ENCODE data around the gene NPC1.
A peak's percentile ranks its signal among the peaks of the same experiment; 100 is the strongest.
"Not testable (repeated sequence)": the region's sequence is repeated elsewhere in the genome, so short reads cannot be mapped to it uniquely, and the experiment has no call there.

NPC1 gene

DNA sequence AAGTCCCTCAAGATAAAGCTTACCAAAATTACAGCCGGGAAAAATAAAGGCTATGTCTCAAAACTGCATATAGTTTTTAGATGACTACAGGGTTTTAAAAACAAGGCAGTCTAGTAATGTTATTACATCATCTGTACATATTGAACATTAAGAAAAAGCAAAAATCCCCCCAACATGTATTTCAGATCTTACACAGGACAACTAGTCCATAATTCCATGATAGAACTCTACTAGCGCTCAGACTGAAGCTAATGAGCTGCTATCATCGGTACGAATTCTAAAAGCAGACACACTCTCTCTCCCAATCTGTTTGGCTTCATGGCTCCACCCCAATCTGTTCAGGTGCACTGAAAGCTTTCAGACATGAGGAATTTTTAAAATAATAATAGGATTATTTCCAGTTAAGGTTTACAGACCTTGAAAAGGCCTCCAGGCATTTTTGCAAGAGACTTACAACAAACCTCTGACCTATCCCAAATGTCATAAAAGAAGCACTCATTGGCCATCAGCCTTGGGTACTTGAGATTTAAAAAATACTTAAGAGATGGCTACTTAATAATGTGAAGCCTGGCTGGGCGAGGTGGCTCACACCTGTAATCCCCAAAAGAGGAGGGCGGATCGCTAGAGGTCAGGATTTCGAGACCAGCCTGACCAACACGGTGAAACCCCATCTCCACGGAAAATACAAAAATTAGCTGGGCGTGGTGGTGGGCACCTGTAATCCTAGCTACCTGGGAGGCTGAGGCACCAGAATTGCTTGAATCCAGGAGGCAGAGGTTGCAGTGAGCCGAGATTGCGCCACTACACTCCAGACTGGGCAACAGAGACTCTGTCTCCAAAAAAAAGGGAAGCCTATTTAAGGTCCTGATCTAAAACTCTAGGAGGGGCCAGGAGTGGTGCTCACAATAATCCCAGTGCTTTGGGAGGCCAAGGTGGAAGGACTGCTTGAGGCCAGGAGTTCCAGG lies 2.0 kb downstream of the NPC1 start:
- no peaks in the 10 kb centered on the region for H3K36me3 ChIP-seq (ENCODE audit: insufficient read depth, low read depth, low read length)
- H3K4me1 ChIP-seq (ENCODE audit: insufficient read depth, low read length), result peaks cover 6% of the 10 kb centered on the region; the same call in 1 of the 2 replicates
- no peaks in the 10 kb centered on the region for H3K9me3 ChIP-seq (ENCODE audit: insufficient read depth, low read depth, low read length)
- H3K4me3 ChIP-seq (ENCODE audit: low read length), result peak overlapping the region; percentile 14; the same call in 1 of the 2 replicates
- no peak overlapping the region for H3K27ac ChIP-seq (ENCODE audit: low read length)
- peaks cover 9% of the 10 kb centered on the region; the same call in 1 of the 2 replicates for H3K27me3 ChIP-seq (ENCODE audit: insufficient read depth, low read length)
- H3K9ac ChIP-seq (ENCODE audit: low read depth, low read length), result peak overlapping the region; percentile 39; the same call in 1 of the 2 replicates

DNA sequence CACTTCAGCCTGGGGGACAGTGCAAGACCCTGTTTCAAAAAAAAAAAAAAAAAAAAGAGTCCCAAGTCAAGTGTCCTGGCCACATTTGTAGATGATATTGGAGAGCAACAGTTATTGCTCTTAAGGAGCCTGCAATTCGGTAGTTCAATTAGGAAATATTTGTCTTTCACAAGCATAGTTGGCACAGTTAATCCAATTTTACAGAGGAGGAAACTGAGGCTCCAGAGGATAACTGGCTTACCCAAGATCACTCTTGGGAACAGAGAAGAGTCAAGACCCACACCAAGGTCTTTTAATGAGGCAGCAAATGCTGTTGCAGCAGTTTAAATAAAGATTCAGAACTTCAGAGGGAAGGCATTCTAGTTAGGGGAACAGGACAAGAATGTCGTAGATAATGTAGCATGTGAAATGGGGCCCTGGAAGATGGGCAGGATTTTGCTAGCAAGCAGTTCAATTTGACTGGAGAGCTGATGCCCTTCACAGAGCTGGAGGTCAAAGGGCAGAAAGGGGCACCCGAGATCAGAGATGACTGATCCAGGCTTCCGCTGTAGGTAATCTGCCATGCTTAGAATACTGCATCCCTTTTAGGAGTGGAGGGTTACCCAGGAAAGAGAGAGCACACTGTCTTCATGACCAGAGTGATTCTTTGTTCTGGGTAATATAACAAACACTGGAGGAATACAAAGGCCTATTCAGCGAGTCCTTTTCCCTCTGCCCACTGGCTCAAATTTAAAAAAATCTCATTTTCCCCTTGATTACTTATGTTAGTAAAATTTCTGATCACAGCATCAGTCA lies 3.0 kb downstream of the NPC1 start:
- Histone ChIP-seq H3K9ac (ENCODE audit: low read depth, low read length) (no peak overlapping the region), H3K4me1 (ENCODE audit: insufficient read depth, low read length) (peaks cover 6% of the 10 kb centered on the region; the same call in 1 of the 2 replicates), H3K4me3 (ENCODE audit: low read length) (no peak overlapping the region), H3K27me3 (ENCODE audit: insufficient read depth, low read length) (peaks cover 9% of the 10 kb centered on the region; the same call in 1 of the 2 replicates), H3K36me3 (ENCODE audit: insufficient read depth, low read depth, low read length) (no peaks in the 10 kb centered on the region), H3K27ac (ENCODE audit: low read length) (no peak overlapping the region), H3K9me3 (ENCODE audit: insufficient read depth, low read depth, low read length) (no peaks in the 10 kb centered on the region)

DNA sequence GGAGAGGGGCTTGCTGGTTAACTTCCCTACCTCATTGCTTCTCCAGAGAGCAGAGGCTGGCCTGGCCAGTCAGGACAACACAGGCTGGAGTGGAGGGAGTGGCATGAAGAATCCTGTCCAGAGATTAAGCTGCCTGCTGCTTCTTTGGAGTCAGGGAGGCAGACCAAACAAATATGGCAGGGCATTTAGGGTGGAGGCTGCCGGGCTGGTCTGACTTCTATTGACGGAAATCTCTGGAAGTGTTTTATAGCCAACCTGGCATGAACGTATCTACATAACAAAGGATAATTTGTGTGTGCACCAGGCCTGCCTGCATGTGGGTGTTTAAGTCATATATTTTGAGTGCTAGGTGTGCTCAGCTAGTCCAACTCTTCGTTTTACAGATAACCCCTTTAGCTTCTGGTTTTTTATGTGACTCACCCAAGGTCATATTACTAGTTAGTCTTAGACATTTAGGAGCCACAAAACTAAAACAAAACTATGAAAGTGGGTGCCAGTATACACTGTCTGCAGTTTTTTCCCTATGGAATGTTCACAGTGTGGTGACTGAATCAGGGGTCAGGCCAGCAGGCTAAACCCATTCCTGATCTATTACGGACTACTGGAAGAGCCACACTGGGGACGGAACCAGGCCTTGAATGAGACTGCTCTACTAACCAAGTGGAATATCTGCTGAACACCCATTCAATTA lies 5.5 kb downstream of the NPC1 start:
- H3K4me3 ChIP-seq (ENCODE audit: low read length), result no peak overlapping the region
- H3K27me3 ChIP-seq (ENCODE audit: insufficient read depth, low read length), result no peaks in the 10 kb centered on the region
- peaks cover 6% of the 10 kb centered on the region; the same call in 1 of the 2 replicates for H3K4me1 ChIP-seq (ENCODE audit: insufficient read depth, low read length)
- H3K36me3 ChIP-seq (ENCODE audit: insufficient read depth, low read depth, low read length), result 0 out of 2 replicates have a peak, but pooled peaks cover 5% of the 10 kb centered on the region
- no peaks in the 10 kb centered on the region for H3K9me3 ChIP-seq (ENCODE audit: insufficient read depth, low read depth, low read length)
- H3K9ac ChIP-seq (ENCODE audit: low read depth, low read length), result no peak overlapping the region
- H3K27ac ChIP-seq (ENCODE audit: low read length), result no peak overlapping the region

DNA sequence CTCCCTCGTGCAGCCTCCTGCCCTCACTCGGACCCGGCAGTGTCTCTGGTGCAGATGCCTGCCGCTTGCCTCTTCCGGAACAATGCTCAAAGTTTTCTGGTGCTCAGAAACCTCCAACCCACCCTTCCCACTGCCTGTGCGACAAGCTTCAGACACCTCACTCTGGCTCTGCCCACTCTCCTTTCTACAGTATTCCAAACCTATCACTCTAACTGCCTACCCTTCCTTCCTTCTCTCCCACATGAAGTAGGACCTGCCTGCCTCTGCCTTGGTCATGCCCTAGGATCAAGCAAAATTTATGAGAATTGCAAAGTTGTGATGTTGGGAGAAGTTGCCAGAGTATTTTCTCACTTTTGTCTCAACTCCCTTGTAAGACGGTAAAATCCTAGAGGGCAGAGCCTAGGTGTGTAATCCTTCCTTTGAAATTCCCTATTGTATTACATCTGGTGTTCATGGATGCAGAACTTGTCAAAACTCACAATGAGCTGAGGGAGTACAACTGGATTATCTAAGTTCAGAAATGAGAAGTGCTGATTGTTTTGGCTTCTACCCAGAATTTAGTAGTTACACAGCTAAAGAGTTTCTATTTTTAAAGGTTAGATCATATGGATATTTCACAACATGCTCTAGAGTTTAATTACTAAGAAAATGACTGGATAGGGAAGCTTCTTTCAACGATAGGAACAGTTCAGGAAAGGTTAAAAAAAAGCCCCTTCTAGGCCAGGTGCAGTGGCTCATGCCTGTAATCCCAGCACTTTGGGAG lies 7.2 kb downstream of the NPC1 start:
- Histone ChIP-seq H3K9me3 (ENCODE audit: insufficient read depth, low read depth, low read length) (no peaks in the 10 kb centered on the region), H3K36me3 (ENCODE audit: insufficient read depth, low read depth, low read length) (peaks cover 12% of the 10 kb centered on the region; the same call in 1 of the 2 replicates), H3K9ac (ENCODE audit: low read depth, low read length) (no peak overlapping the region), H3K27me3 (ENCODE audit: insufficient read depth, low read length) (no peaks in the 10 kb centered on the region), H3K27ac (ENCODE audit: low read length) (no peak overlapping the region), H3K4me1 (ENCODE audit: insufficient read depth, low read length) (peaks cover 10% of the 10 kb centered on the region), H3K4me3 (ENCODE audit: low read length) (no peak overlapping the region)

- Histone ChIP-seq H3K27me3 (ENCODE audit: insufficient read depth, low read length) (no peaks in the 10 kb centered on the region), H3K4me1 (ENCODE audit: insufficient read depth, low read length) (peaks cover 9% of the 10 kb centered on the region), H3K36me3 (ENCODE audit: insufficient read depth, low read depth, low read length) (peaks cover 15% of the 10 kb centered on the region; the same call in 1 of the 2 replicates), H3K4me3 (ENCODE audit: low read length) (no peak overlapping the region), H3K9me3 (ENCODE audit: insufficient read depth, low read depth, low read length) (no peaks in the 10 kb centered on the region), H3K27ac (ENCODE audit: low read length) (no peak overlapping the region), H3K9ac (ENCODE audit: low read depth, low read length) (no peak overlapping the region)
These were observed 8.1 kb downstream of the NPC1 start for GRCh38 chr18:23578067-23578701.

- H3K9ac ChIP-seq (ENCODE audit: low read depth, low read length); H3K4me1 ChIP-seq (ENCODE audit: insufficient read depth, low read length); H3K9me3 ChIP-seq (ENCODE audit: insufficient read depth, low read depth, low read length); H3K4me3 ChIP-seq (ENCODE audit: low read length); H3K27me3 ChIP-seq (ENCODE audit: insufficient read depth, low read length); H3K27ac ChIP-seq (ENCODE audit: low read length): not testable (repeated sequence)
- H3K36me3 ChIP-seq (ENCODE audit: insufficient read depth, low read depth, low read length), result peaks cover 21% of the 10 kb centered on the region; the same call in 1 of the 2 replicates
These were observed 8.8 kb downstream of the NPC1 start for GRCh38 chr18:23577521-23577920.

GRCh38 chr18:23575309-23575651 lies 11.0 kb downstream of the NPC1 start:
- Histone ChIP-seq H3K36me3 (ENCODE audit: insufficient read depth, low read depth, low read length) (peaks cover 38% of the 10 kb centered on the region), H3K4me3 (ENCODE audit: low read length) (no peak overlapping the region), H3K9me3 (ENCODE audit: insufficient read depth, low read depth, low read length) (no peaks in the 10 kb centered on the region), H3K4me1 (ENCODE audit: insufficient read depth, low read length) (peaks cover 9% of the 10 kb centered on the region), H3K27ac (ENCODE audit: low read length) (no peak overlapping the region), H3K9ac (ENCODE audit: low read depth, low read length) (no peak overlapping the region), H3K27me3 (ENCODE audit: insufficient read depth, low read length) (no peaks in the 10 kb centered on the region)

DNA sequence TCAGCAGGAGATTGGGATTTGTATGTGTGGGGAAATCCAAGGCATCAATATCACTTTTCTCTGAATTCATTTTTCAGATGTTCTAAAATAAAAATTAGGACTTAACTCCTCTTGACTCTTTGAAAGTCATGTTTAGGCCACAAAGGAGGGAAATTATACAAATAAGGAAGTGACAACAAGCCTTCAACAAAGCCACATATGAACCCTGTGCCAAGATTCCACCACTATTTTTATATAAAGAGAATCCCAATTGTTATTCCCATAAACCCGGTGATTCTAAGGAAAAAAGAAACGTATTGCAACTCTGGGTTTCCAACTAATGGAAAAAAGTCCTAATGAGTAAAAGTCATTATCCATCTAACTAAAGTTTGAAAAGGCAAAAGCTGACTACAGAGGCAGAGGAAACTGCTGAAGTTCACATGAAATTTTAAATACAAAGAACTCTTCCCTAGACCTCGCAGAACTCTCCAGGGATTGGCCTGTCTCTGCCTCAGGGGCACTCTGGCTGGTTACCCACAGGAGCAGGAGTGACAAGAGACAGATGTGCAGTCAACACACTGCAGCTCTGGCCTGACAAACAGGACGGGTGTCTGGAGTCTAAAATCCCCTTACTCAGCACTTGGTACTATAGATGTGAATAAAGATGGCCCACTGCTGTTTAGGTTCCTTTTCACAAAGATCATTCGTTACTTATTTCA lies 11.5 kb downstream of the NPC1 start:
- Histone ChIP-seq H3K9ac (ENCODE audit: low read depth, low read length) (peak overlapping the region; percentile 53), H3K4me1 (ENCODE audit: insufficient read depth, low read length) (peaks cover 9% of the 10 kb centered on the region), H3K27ac (ENCODE audit: low read length) (no peak overlapping the region), H3K9me3 (ENCODE audit: insufficient read depth, low read depth, low read length) (no peaks in the 10 kb centered on the region), H3K27me3 (ENCODE audit: insufficient read depth, low read length) (no peaks in the 10 kb centered on the region), H3K36me3 (ENCODE audit: insufficient read depth, low read depth, low read length) (peaks cover 43% of the 10 kb centered on the region), H3K4me3 (ENCODE audit: low read length) (no peak overlapping the region)

DNA sequence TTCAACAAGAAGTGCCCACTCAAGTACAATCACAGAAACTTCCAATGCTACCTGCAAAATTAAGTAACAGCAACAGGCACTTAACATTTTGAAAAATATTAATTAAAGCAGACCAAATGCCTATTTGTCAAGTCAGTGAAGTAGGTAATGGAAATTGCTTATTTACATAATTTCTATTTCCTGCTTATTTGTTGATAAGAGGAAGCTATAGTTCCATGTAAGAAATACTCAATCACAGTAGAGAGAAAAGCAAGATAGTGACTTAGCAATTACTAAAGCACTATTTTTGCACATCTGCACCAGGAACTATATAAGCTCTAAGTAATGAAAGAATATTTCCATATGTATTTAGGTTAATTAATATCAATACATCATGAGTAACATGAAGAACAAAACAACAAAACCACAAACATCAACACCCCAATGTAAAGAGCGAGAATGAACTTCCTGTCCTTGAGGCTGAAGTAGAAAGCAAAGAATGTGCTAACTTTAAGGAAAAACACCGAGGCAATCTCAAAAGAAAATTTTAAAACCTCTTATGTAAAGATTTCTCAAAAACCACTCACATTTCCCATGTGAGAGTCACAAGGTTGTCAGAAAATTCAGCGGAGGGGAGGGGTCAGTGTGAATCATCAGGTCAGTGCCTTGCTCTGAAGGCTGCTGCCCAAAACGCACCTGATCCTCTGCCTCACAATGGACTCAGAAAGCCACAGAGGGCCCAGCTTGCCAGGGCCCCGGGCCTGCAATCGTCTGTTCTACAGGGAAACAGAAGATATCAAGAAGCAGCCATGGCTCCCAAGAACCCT lies 12.5 kb downstream of the NPC1 start:
- Histone ChIP-seq H3K4me3 (ENCODE audit: low read length) (no peak overlapping the region), H3K36me3 (ENCODE audit: insufficient read depth, low read depth, low read length) (peaks cover 52% of the 10 kb centered on the region), H3K27ac (ENCODE audit: low read length) (no peak overlapping the region), H3K9ac (ENCODE audit: low read depth, low read length) (peak overlapping the region; percentile 53), H3K9me3 (ENCODE audit: insufficient read depth, low read depth, low read length) (no peaks in the 10 kb centered on the region), H3K27me3 (ENCODE audit: insufficient read depth, low read length) (no peaks in the 10 kb centered on the region), H3K4me1 (ENCODE audit: insufficient read depth, low read length) (peaks cover 9% of the 10 kb centered on the region)

Data from iPS-20b (cell line).